ENCODE results near the gene GHRHR.

The GHRHR gene

GRCh38 chr7:30971440-30971839, 7.7 kb downstream of the GHRHR start:
- Histone ChIP-seq H3K27ac (no peak overlapping the region), H3K4me3 (IDR thresholded peaks at IDR 0.05; ENCODE audit: insufficient read depth, low read depth, low read length) (no peak overlapping the region), H4K20me1 (ENCODE audit: insufficient read depth) (no peaks in the 10 kb centered on the region), H3K4me2 (no peak overlapping the region), H2AFZ (ENCODE audit: low read depth) (no peak overlapping the region), H3K9ac (no peak overlapping the region), H3K36me3 (ENCODE audit: insufficient read depth) (no peaks in the 10 kb centered on the region), H3K27me3 (ENCODE audit: insufficient read depth, low read depth) (no peaks in the 10 kb centered on the region), H3K79me2 (ENCODE audit: insufficient read depth, low read depth) (no peaks in the 10 kb centered on the region), H3K4me1 (ENCODE audit: low read depth, poor library complexity, severe bottlenecking) (peaks cover 22% of the 10 kb centered on the region)
- TF ChIP-seq CTCF (conservative IDR thresholded peaks at IDR 0.05; ENCODE audit: low read depth, low read length): no peak

GRCh38 chr7:30971840-30972563, 8.2 kb downstream of the GHRHR start:
- Histone ChIP-seq H3K27me3 (ENCODE audit: insufficient read depth, low read depth) (no peaks in the 10 kb centered on the region), H2AFZ (ENCODE audit: low read depth) (no peak overlapping the region), H3K4me1 (ENCODE audit: low read depth, poor library complexity, severe bottlenecking) (peaks cover 22% of the 10 kb centered on the region), H3K4me3 (IDR thresholded peaks at IDR 0.05; ENCODE audit: insufficient read depth, low read depth, low read length) (no peak overlapping the region), H3K4me2 (no peak overlapping the region), H3K9ac (no peak overlapping the region), H4K20me1 (ENCODE audit: insufficient read depth) (no peaks in the 10 kb centered on the region), H3K36me3 (ENCODE audit: insufficient read depth) (no peaks in the 10 kb centered on the region), H3K79me2 (ENCODE audit: insufficient read depth, low read depth) (no peaks in the 10 kb centered on the region), H3K27ac (no peak overlapping the region)
- TF ChIP-seq CTCF (conservative IDR thresholded peaks at IDR 0.05; ENCODE audit: low read depth, low read length): no peak

GRCh38 chr7:30973292-30973691, 9.5 kb downstream of the GHRHR start:
- Histone ChIP-seq H3K4me3 (IDR thresholded peaks at IDR 0.05; ENCODE audit: insufficient read depth, low read depth, low read length) (no peak overlapping the region), H3K27ac (peak overlapping the region; percentile 92; the same call in 1 of the 2 replicates), H2AFZ (ENCODE audit: low read depth) (peak overlapping the region; percentile 90; the same call in 1 of the 2 replicates), H3K79me2 (ENCODE audit: insufficient read depth, low read depth) (no peaks in the 10 kb centered on the region), H3K36me3 (ENCODE audit: insufficient read depth) (no peaks in the 10 kb centered on the region), H3K9ac (no peak overlapping the region), H3K4me1 (ENCODE audit: low read depth, poor library complexity, severe bottlenecking) (peaks cover 22% of the 10 kb centered on the region), H3K4me2 (no peak overlapping the region), H4K20me1 (ENCODE audit: insufficient read depth) (no peaks in the 10 kb centered on the region), H3K27me3 (ENCODE audit: insufficient read depth, low read depth) (no peaks in the 10 kb centered on the region)
- no peak for TF ChIP-seq CTCF (conservative IDR thresholded peaks at IDR 0.05; ENCODE audit: low read depth, low read length)

- peaks cover 22% of the 10 kb centered on the region for H3K4me1 ChIP-seq (ENCODE audit: low read depth, poor library complexity, severe bottlenecking)
- no peaks in the 10 kb centered on the region for H3K79me2 ChIP-seq (ENCODE audit: insufficient read depth, low read depth)
- H3K27ac ChIP-seq: peak overlapping the region; percentile 92
- H3K36me3 ChIP-seq (ENCODE audit: insufficient read depth): no peaks in the 10 kb centered on the region
- TF ChIP-seq CTCF (conservative IDR thresholded peaks at IDR 0.05; ENCODE audit: low read depth, low read length): no peak
- peak overlapping the region; percentile 78 for H3K9ac ChIP-seq
- peak overlapping the region; percentile 90 for H2AFZ ChIP-seq (ENCODE audit: low read depth)
- no peaks in the 10 kb centered on the region for H3K27me3 ChIP-seq (ENCODE audit: insufficient read depth, low read depth)
- H4K20me1 ChIP-seq (ENCODE audit: insufficient read depth): no peaks in the 10 kb centered on the region
- peak overlapping the region; percentile 95; the same call in 1 of the 2 replicates for H3K4me2 ChIP-seq
- no peak overlapping the region for H3K4me3 ChIP-seq (IDR thresholded peaks at IDR 0.05; ENCODE audit: insufficient read depth, low read depth, low read length)
These were observed 10.2 kb downstream of the GHRHR start for GRCh38 chr7:30973791-30974604.

Data from KMS-11 (cell line).